ENCODE measurements around the gene FAM83E. TPM values are rescaled to one million over a fixed set of nuclear protein-coding genes. Genes with fewer than 3 reads are reported as not detected.

FAM83E gene
- total RNA-seq, 1 donor from 2014 or later: 1.1 TPM

DNA sequence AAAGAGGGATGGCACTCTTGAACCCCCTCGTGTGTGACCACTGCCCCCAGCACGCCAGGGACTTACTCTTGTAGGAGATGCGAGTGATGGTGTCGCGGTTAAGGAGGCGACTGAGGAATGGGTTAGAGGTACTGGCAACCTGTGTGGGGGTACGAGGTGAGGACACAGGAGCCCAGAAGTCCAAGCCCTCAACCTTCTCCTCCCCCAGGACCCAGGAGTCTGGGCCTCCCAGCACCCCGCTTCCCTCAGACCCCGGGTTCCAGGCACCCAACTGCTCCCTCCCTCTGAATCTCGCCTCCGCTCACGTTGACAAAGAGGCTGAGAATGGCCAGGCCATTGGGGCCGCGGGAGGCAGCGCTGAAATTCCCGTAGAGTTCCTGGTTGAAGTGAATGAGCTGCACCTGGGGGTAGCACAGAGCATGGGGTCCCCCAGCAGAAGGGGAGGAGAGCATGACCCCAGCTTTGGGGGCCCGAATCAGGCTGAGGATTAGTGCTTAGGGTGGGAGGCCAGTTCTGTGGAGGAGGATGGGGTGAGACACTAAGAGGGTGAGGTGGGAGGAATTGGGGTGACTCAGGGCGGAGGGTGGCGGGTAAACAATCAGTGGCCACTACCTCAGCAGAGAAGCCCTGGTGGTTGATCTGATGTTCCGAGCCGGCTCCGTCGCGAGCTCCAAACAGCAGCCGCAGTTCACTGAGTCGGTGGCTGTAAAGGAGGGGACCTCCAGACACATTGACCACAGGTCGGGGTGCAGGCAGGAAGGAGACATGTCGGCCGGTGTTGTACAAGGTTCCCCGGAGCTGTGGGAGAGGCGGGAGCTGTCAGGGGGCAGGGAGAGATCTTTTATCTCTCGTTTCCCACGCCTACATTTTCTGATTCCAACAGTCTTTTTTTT lies 24.9 kb upstream of the FAM83E start:
- Mint-ChIP-seq H3K4me3 (ENCODE audit: unreplicated experiment) (no peak overlapping the region), H3K27ac (ENCODE audit: unreplicated experiment) (no peak overlapping the region), H3K27me3 (ENCODE audit: unreplicated experiment) (peaks cover 6% of the 10 kb centered on the region), H3K4me1 (ENCODE audit: unreplicated experiment) (peaks cover 34% of the 10 kb centered on the region), H3K36me3 (ENCODE audit: unreplicated experiment) (no peaks in the 10 kb centered on the region), H3K9me3 (ENCODE audit: unreplicated experiment) (no peaks in the 10 kb centered on the region)
- DNase-seq (ENCODE audit: extremely low spot score, unreplicated experiment): no peak
- TF ChIP-seq CTCF (IDR thresholded peaks at IDR 0.05): no peak

DNA sequence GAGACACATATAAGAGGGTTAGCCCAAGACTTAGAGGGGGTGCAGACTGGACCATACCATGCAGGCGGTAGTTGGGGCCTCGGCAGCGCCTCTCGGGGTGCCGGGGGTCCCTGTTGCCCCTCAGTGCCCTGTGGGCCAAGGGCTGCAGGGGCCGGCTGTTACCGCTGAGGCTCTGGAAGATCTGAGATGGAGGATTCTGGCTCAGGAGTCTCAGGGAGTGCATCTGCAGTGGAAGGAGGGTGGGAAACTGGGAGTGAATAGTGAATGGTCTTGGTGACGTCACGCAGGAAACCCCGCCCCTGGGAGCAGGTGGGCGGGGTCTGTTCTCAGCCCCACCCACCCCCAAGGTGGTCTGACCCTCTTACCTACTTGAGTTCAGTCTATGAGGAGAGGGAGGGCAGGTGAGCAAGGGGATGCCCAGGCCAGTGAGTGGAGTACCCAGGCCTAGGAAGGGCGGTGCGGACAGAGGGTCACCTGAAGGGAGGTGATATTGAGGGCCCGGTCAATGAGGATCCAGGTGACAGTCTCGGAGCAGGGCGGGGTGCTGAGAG lies 24.0 kb upstream of the FAM83E start:
- no peak for DNase-seq (ENCODE audit: extremely low spot score, unreplicated experiment)
- Mint-ChIP-seq H3K9me3 (ENCODE audit: unreplicated experiment) (no peaks in the 10 kb centered on the region), H3K36me3 (ENCODE audit: unreplicated experiment) (no peaks in the 10 kb centered on the region), H3K27ac (ENCODE audit: unreplicated experiment) (no peak overlapping the region), H3K4me1 (ENCODE audit: unreplicated experiment) (peaks cover 37% of the 10 kb centered on the region), H3K4me3 (ENCODE audit: unreplicated experiment) (no peak overlapping the region), H3K27me3 (ENCODE audit: unreplicated experiment) (peaks cover 6% of the 10 kb centered on the region)
- TF ChIP-seq CTCF (IDR thresholded peaks at IDR 0.05): no peak

DNA sequence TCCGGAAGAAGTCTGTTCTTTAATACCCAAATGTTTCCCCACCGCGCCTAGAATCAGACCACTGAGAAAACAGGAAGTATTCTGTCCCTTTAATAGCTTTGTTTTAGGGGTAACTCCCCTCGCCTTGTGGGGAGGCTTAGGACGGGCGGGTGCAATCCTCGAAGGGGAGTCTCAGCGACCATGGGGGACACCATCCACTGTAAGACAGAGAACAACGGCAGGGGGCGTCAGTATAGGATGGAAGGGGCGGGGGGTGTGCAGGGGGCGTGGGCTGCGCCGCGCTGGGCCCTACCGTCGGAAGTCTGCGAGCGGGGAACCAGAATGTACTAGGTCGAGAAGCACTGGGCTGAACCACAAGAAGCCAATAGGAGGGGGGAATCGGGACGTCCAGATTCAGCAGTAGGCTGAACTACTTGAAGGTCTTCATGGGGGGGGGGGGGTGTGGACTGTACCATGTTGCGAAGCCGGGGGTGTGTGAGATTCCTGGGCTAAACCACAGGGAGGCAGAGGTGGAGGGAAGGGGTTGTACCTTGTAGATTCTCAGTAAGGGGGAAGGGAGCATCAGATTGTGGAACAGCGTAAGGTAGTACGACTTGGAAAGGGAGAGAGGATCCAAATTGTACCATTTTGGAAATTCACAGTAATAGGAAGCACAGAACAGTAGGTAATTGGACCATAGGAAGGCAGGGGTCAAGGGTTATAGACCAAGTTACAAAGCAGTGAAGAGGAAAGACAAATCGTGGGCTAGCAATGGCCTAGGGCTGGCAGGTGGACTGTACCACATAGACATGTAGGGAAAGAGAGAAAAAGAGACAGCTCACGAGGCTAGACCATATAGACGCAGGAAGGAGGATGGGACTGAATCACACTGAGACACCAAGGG lies 23.3 kb upstream of the FAM83E start:
- Mint-ChIP-seq H3K36me3 (ENCODE audit: unreplicated experiment) (no peaks in the 10 kb centered on the region), H3K27me3 (ENCODE audit: unreplicated experiment) (peaks cover 6% of the 10 kb centered on the region), H3K4me1 (ENCODE audit: unreplicated experiment) (peaks cover 45% of the 10 kb centered on the region), H3K9me3 (ENCODE audit: unreplicated experiment) (no peaks in the 10 kb centered on the region), H3K27ac (ENCODE audit: unreplicated experiment) (peak overlapping the region; percentile 100), H3K4me3 (ENCODE audit: unreplicated experiment) (peak overlapping the region; percentile 96)
- DNase-seq (ENCODE audit: extremely low spot score, unreplicated experiment): peak; percentile 95
- TF ChIP-seq CTCF (IDR thresholded peaks at IDR 0.05): peak; percentile 34

- Mint-ChIP-seq H3K4me3 (ENCODE audit: unreplicated experiment) (peak overlapping the region; percentile 96), H3K27ac (ENCODE audit: unreplicated experiment) (peak overlapping the region; percentile 100), H3K9me3 (ENCODE audit: unreplicated experiment) (no peaks in the 10 kb centered on the region), H3K36me3 (ENCODE audit: unreplicated experiment) (no peaks in the 10 kb centered on the region), H3K27me3 (ENCODE audit: unreplicated experiment) (peaks cover 6% of the 10 kb centered on the region), H3K4me1 (ENCODE audit: unreplicated experiment) (peaks cover 51% of the 10 kb centered on the region)
- peak; percentile 99 for DNase-seq (ENCODE audit: extremely low spot score, unreplicated experiment)
- no peak for TF ChIP-seq CTCF (IDR thresholded peaks at IDR 0.05)
Measured at GRCh38 chr19:48637449-48637947, 22.6 kb upstream of the FAM83E start.
